Upper lobe of left lung (tissue), 4 donors: ENCODE measurements around the gene PTPRO.

ENCODE experiments used
- EP300 ChIP-seq, 4 donors: sonication (generic); formaldehyde crosslinking; IDR thresholded peaks; one replicate each; pipeline ENCODE4 v1.5.1; 2017; ENCODE audit warnings: antibody characterized with exemption in 4 of 4, control low read depth in 2 of 4
- POLR2A ChIP-seq, 4 donors: fragments of 450-650 bp; IDR thresholded peaks; one replicate each; pipeline ENCODE4 v1.5.1; 2016 to 2017; ENCODE audit warnings: antibody characterized with exemption in 4 of 4, mild to moderate bottlenecking in 2 of 4
- POLR2AphosphoS5 ChIP-seq, 2 donors: sonication (generic); formaldehyde crosslinking; IDR thresholded peaks; one replicate each; pipeline ENCODE4 v1.5.1; 2017; ENCODE audit warnings: antibody characterized with exemption in 2 of 2
- TF ChIP-seq, protein P1 (sequence below), 6 experiments: fragments of 450-650 bp in 4 of 6; fragments of 200-600 bp in 2 of 6; sonication (generic) in 2 of 6; IDR thresholded peaks; one replicate each; pipeline ENCODE4 v1.5.1; 2016 to 2019; ENCODE audit warnings: antibody characterized with exemption in 6 of 6

DNA sequence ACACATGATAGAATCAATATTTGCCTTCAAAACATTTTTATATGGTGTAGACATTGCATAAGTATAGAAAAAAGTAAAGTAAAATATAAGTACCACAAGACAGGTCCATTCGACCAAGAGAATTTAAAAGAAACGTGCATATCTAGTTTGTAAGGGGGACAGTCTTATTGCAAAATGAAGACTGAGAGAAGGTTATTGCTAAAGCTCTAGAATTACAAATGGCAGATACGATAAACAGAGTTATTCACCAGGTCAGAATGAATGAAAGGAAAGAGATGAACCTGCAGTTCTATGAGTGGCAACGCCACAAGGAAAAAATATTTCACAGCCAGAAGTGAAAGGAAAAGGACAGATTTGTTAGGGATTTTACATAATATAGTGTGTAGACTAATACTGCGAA, 224.8 kb downstream of the PTPRO start:
- TF ChIP-seq, protein P1, sequence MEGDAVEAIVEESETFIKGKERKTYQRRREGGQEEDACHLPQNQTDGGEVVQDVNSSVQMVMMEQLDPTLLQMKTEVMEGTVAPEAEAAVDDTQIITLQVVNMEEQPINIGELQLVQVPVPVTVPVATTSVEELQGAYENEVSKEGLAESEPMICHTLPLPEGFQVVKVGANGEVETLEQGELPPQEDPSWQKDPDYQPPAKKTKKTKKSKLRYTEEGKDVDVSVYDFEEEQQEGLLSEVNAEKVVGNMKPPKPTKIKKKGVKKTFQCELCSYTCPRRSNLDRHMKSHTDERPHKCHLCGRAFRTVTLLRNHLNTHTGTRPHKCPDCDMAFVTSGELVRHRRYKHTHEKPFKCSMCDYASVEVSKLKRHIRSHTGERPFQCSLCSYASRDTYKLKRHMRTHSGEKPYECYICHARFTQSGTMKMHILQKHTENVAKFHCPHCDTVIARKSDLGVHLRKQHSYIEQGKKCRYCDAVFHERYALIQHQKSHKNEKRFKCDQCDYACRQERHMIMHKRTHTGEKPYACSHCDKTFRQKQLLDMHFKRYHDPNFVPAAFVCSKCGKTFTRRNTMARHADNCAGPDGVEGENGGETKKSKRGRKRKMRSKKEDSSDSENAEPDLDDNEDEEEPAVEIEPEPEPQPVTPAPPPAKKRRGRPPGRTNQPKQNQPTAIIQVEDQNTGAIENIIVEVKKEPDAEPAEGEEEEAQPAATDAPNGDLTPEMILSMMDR (IDR thresholded peaks at IDR 0.05) = no peak
- TF ChIP-seq POLR2A (IDR thresholded peaks at IDR 0.05) = no peak
- no peak for TF ChIP-seq POLR2AphosphoS5 (IDR thresholded peaks at IDR 0.05)
- TF ChIP-seq EP300 (IDR thresholded peaks at IDR 0.05) = no peak
